Vagina (tissue), 2 donors: ENCODE measurements around the gene VWA2. TPM values are rescaled to one million over a fixed set of nuclear protein-coding genes. Genes with fewer than 3 reads are reported as not detected.

ENCODE experiments used
- DNase-seq, 2 donors: peaks; one replicate each; pipeline ENCODE4 v3.0.0-alpha.2; 2017; ENCODE audit errors: extremely low spot score in 2 of 2
- H3K27ac ChIP-seq: fragments of 200-600 bp; sonication (generic); one replicate; pipeline ENCODE4 v1.5.1; 2019
- H3K27me3 ChIP-seq: fragments of 200-600 bp; sonication (generic); one replicate; pipeline ENCODE4 v1.5.1; 2019
- H3K36me3 ChIP-seq, 2 donors: fragments of 200-600 bp; sonication (generic); one replicate each; pipeline ENCODE4 v1.5.1; 2017 to 2019
- H3K4me1 ChIP-seq: fragments of 200-600 bp; sonication (generic); one replicate; pipeline ENCODE4 v1.5.1; 2019
- H3K4me3 ChIP-seq, 2 donors: fragments of 200-600 bp; sonication (generic); 1 replicate in 1 of 2; 2 replicates in 1 of 2; pipeline ENCODE4 v1.5.1; 2016 to 2019
- H3K9me3 ChIP-seq: fragments of 200-600 bp; sonication (generic); one replicate; pipeline ENCODE4 v1.5.1; 2019
- POLR2A ChIP-seq, 2 donors: fragments of 450-650 bp; IDR thresholded peaks; one replicate each; pipeline ENCODE4 v1.6.1; 2017; ENCODE audit warnings: antibody characterized with exemption in 2 of 2, mild to moderate bottlenecking in 2 of 2, moderate library complexity in 2 of 2
- POLR2AphosphoS5 ChIP-seq, 2 donors: sonication (generic); formaldehyde crosslinking; IDR thresholded peaks; one replicate each; pipeline ENCODE4 v1.9.0; 2017; ENCODE audit warnings: antibody characterized with exemption in 2 of 2, mild to moderate bottlenecking in 2 of 2, low read depth in 1 of 2; ENCODE audit not compliant: insufficient read depth in 1 of 2
- intact Hi-C: fragments of 100-400 bp; cut with DNase I; formaldehyde crosslinking; loops from one replicate; pipeline ENCODE4 v1.15.1; 2023
- total RNA-seq: library from RNA; depleted of rRNA; stranded (reverse); fragments of >200 nt; gene quantifications from one replicate; pipeline ENCODE4 v1.2.3, GENCODE V29; 2016
- TF ChIP-seq, protein P1 (sequence below), 3 experiments: fragments of 450-650 bp in 2 of 3; fragments of 200-600 bp in 1 of 3; sonication (generic) in 1 of 3; IDR thresholded peaks; one replicate each; pipeline ENCODE4 v1.5.1; 2017 to 2019; ENCODE audit warnings: antibody characterized with exemption in 3 of 3, mild to moderate bottlenecking in 2 of 3, moderate library complexity in 2 of 3

Gene VWA2
- total RNA-seq, 1 donor from 2014 or later: 2.9 TPM

DNA sequence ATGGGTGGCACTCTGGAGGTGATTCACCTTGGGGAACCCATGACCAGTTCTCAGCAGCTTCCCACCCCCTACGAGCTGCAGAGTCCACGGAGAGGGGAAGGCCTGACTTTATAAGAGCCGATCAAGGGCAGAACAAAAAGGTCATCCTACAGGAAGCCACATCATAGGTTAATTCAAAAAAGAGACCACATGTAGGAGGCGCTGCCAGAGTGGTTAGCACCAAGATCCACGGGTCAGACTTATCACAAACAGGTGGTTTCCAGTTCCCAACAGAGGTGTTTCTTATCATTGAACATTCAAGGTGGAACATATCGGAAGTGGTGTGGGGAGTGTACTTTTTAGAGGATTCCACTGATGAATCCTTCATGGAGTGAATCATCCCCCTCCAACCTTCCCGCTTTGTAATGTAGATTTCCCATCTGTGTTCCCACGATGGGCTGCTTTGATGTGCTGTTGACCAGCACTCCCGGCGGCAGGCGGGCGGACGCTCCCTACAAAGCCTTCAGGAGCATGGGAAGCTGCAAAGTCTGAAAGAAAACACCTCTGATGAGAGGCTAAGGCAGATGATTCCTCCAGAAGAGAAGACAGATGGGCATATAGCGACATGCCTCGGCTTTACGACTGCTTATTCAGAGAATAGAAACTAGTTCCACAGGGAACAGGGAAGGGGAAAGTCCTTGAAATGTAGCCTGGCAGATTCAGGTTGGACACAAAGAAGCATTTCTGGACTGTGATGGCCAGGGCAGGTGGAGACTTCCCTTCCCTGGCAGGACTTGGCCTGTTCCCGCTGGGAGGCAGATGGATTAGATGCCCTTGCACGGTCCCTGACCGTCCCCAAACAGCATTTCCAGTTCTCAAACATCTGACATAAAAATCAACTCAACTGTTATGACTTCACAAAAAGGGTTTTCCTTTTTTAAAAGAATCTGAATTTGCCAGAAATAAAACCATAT is 98.7 kb downstream of the VWA2 start:
- Histone ChIP-seq H3K4me3 (no peak overlapping the region), H3K27me3 (no peaks in the 10 kb centered on the region), H3K4me1 (peaks cover 27% of the 10 kb centered on the region), H3K9me3 (no peaks in the 10 kb centered on the region), H3K27ac (peak overlapping the region; percentile 35), H3K36me3 (no peaks in the 10 kb centered on the region)
- DNase-seq: no peak
- TF ChIP-seq POLR2A (IDR thresholded peaks at IDR 0.05) (no peak), POLR2AphosphoS5 (IDR thresholded peaks at IDR 0.05; ENCODE audit: insufficient read depth in 1 of 2, low read depth in 1 of 2) (peak in 1 of 2 donors; percentile 41)
- intact Hi-C loops: no loop called here

DNA sequence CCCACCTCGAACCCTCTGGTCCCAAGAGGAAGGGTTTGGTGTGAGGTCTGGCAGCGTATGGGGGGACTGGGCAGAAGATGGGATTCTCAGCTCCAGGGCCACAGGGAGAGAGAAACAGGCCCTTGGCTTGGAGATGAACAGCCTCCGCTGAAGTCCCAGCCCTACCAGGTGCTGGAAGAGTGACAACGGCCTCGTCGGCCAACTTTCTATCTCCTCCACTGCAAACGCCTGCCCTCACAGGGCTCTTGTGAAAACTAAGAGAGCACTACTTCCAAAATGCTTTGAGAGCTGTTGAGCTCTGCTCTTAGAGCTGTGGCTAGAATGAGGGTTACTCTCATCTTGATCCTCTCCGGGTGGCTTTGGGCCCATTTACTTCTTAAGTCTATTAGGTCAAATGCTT is 101.8 kb downstream of the VWA2 start:
- H3K9me3 ChIP-seq: no peaks in the 10 kb centered on the region
- no peaks in the 10 kb centered on the region for H3K27me3 ChIP-seq
- intact Hi-C loops: no loop called here
- TF ChIP-seq POLR2AphosphoS5 (IDR thresholded peaks at IDR 0.05; ENCODE audit: insufficient read depth in 1 of 2, low read depth in 1 of 2) (no peak), POLR2A (IDR thresholded peaks at IDR 0.05) (no peak)
- TF ChIP-seq, protein P1, sequence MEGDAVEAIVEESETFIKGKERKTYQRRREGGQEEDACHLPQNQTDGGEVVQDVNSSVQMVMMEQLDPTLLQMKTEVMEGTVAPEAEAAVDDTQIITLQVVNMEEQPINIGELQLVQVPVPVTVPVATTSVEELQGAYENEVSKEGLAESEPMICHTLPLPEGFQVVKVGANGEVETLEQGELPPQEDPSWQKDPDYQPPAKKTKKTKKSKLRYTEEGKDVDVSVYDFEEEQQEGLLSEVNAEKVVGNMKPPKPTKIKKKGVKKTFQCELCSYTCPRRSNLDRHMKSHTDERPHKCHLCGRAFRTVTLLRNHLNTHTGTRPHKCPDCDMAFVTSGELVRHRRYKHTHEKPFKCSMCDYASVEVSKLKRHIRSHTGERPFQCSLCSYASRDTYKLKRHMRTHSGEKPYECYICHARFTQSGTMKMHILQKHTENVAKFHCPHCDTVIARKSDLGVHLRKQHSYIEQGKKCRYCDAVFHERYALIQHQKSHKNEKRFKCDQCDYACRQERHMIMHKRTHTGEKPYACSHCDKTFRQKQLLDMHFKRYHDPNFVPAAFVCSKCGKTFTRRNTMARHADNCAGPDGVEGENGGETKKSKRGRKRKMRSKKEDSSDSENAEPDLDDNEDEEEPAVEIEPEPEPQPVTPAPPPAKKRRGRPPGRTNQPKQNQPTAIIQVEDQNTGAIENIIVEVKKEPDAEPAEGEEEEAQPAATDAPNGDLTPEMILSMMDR (IDR thresholded peaks at IDR 0.05): no peak
- H3K4me3 ChIP-seq: no peak overlapping the region
- H3K36me3 ChIP-seq: no peaks in the 10 kb centered on the region
- no peak for DNase-seq
- no peak overlapping the region for H3K27ac ChIP-seq
- H3K4me1 ChIP-seq: peaks cover 25% of the 10 kb centered on the region

Other genes starting within 250 kb of the VWA2 start
- gene ADRB1, start 195.4 kb upstream of the VWA2 start, total RNA-seq: not detected
- gene CCDC186, start 65.1 kb upstream of the VWA2 start, total RNA-seq: 25.5 TPM
- not detected for gene TDRD1, start 59.9 kb upstream of the VWA2 start, total RNA-seq
- 29.5 TPM for gene AFAP1L2, start 165.2 kb downstream of the VWA2 start, total RNA-seq